Panc1 (cell line): ENCODE measurements around the gene RPL22L1. TPM values are rescaled to one million over a fixed set of nuclear protein-coding genes. Genes with fewer than 3 reads are reported as not detected.

ENCODE experiments used
- ATAC-seq: fragments of 200-7000 bp; cut with Tn5 transposase; 2 replicates; pipeline ENCODE4 v1.9.1; 2020; ENCODE audit warnings: mild to moderate bottlenecking, moderate library complexity
- BruUV-seq: library from RNA; stranded (reverse); fragments of 400-500 nt; replicated peaks from 2 replicates; lab custom pipeline; 2021; lab: Mats Ljungman, UMichigan
- CTCF ChIA-PET: fragments of 300-600 bp; sonication (Branson Sonifier 250); formaldehyde crosslinking; loops from one replicate; lab custom pipeline; 2022; ENCODE audit warnings: antibody characterized with exemption; lab: Charles Lee
- POLR2A ChIA-PET: fragments of 300-600 bp; sonication (Branson Sonifier 250); formaldehyde crosslinking; loops from one replicate; lab custom pipeline; 2022; ENCODE audit warnings: antibody characterized with exemption; lab: Charles Lee
- DNase-seq: peaks from one replicate; pipeline ENCODE4 v3.0.0-alpha.2; 2010; ENCODE audit warnings: low read depth, low spot score
- H3K27ac ChIP-seq: 2 replicates; pipeline ENCODE4 v1.5.1; 2011; ENCODE audit warnings: mild to moderate bottlenecking, low read length, inconsistent platforms
- H3K27me3 ChIP-seq: fragments of 200-500 bp; sonication (Bioruptor generic); 2 replicates; pipeline ENCODE4 v1.6.0; 2014; ENCODE audit warnings: low read length, inconsistent platforms; ENCODE audit not compliant: control insufficient read depth, insufficient read depth
- H3K36me3 ChIP-seq: fragments of 200-500 bp; sonication (Bioruptor generic); 2 replicates; pipeline ENCODE4 v1.5.1; 2014; ENCODE audit warnings: inconsistent platforms, mild to moderate bottlenecking, low read length, moderate library complexity; ENCODE audit not compliant: control insufficient read depth, insufficient read depth
- H3K4me1 ChIP-seq: 2 replicates; pipeline ENCODE4 v1.5.1; 2011; ENCODE audit warnings: inconsistent platforms, mild to moderate bottlenecking, low read length, moderate library complexity; ENCODE audit not compliant: control insufficient read depth, insufficient read depth
- H3K4me3 ChIP-seq, 2 experiments: 2 replicates each; pipeline ENCODE4 v1.5.1; 2011 to 2012; ENCODE audit warnings: low read depth in 2 of 2, low read length in 2 of 2, mild to moderate bottlenecking in 2 of 2, inconsistent platforms in 1 of 2, moderate library complexity in 1 of 2
- H3K9me3 ChIP-seq: fragments of 200-500 bp; sonication (Bioruptor generic); 2 replicates; pipeline ENCODE4 v1.5.1; 2014; ENCODE audit warnings: low read depth, mild to moderate bottlenecking, inconsistent platforms, low read length, moderate library complexity; ENCODE audit not compliant: control insufficient read depth, insufficient read depth
- CTCF ChIP-seq: fragments of 450-650 bp; IDR thresholded peaks from 2 replicates; pipeline ENCODE4 v1.5.1; 2017; ENCODE audit warnings: mild to moderate bottlenecking
- POLR2AphosphoS5 ChIP-seq: IDR thresholded peaks from 2 replicates; pipeline ENCODE4 v1.6.1; 2012; ENCODE audit warnings: mild to moderate bottlenecking, low read depth, low read length, moderate library complexity
- REST ChIP-seq, 2 experiments: IDR thresholded peaks; 2 replicates each; pipeline ENCODE4 v1.6.1; 2011 to 2012; ENCODE audit warnings: low read depth in 2 of 2, control low read depth in 1 of 2, low read length in 1 of 2, mild to moderate bottlenecking in 1 of 2, moderate library complexity in 1 of 2; ENCODE audit not compliant: insufficient read depth in 1 of 2
- SIN3A ChIP-seq: IDR thresholded peaks from 2 replicates; pipeline ENCODE4 v1.6.1; 2012; ENCODE audit warnings: low read depth, mild to moderate bottlenecking, low read length, moderate library complexity, borderline replicate concordance; ENCODE audit not compliant: insufficient read depth
- TCF7L2 ChIP-seq: IDR thresholded peaks from 2 replicates; pipeline ENCODE4 v1.6.1; 2011; ENCODE audit warnings: mild to moderate bottlenecking, low read depth, low read length, inconsistent platforms
- in situ Hi-C: cut with HindIII; loops from 2 replicates; pipeline ENCODE4 v1.10.0; 2016; ENCODE audit warnings: low sequenced_read_pairs, low pct_unique_long_range_greater_than_20kb
- intact Hi-C: fragments of 100-400 bp; cut with micrococcal nuclease; formaldehyde crosslinking; loops from one replicate; pipeline ENCODE4 v1.10.0; 2022; ENCODE audit not compliant: unreplicated experiment
- total RNA-seq: library from RNA; stranded (reverse); gene quantifications from one replicate; pipeline ENCODE4 v1.2.1, GENCODE V29; 2021; ENCODE audit not compliant: unreplicated experiment

The RPL22L1 gene
- total RNA-seq, 1 experiment from 2014 or later: 35.2 TPM

- no peak for ATAC-seq
- Histone ChIP-seq H3K4me3 (no peak overlapping the region), H3K36me3 (no peaks in the 10 kb centered on the region), H3K4me1 (no peaks in the 10 kb centered on the region), H3K9me3 (peaks cover 17% of the 10 kb centered on the region; the same call in 1 of the 2 replicates), H3K27me3 (no peaks in the 10 kb centered on the region), H3K27ac (no peak overlapping the region)
- ChIA-PET CTCF (no interaction called here), POLR2A (no interaction called here)
- intact Hi-C loops (no loop called here), in situ Hi-C loops (no loop called here)
- BruUV-seq: no TSS peak
- no peak for DNase-seq
- TF ChIP-seq CTCF (no peak), SIN3A (no peak), TCF7L2 (no peak), POLR2AphosphoS5 (no peak), REST (IDR thresholded peaks at IDR 0.05; ENCODE audit: insufficient read depth in 1 of 2, low read depth in 2 of 2, low read length in 1 of 2) (no peak)
Measured at GRCh38 chr3:170914690-170915089, 44.7 kb upstream of the RPL22L1 start.

- DNase-seq (no peak), ATAC-seq (no peak)
- Histone ChIP-seq H3K4me1 (no peaks in the 10 kb centered on the region), H3K36me3 (no peaks in the 10 kb centered on the region), H3K27ac (no peak overlapping the region), H3K27me3 (no peaks in the 10 kb centered on the region), H3K9me3 (peaks cover 17% of the 10 kb centered on the region; the same call in 1 of the 2 replicates), H3K4me3 (no peak overlapping the region)
- ChIA-PET POLR2A (no interaction called here), CTCF (no interaction called here)
- TF ChIP-seq SIN3A (no peak), CTCF (no peak), POLR2AphosphoS5 (no peak), TCF7L2 (no peak), REST (IDR thresholded peaks at IDR 0.05; ENCODE audit: insufficient read depth in 1 of 2, low read depth in 2 of 2, low read length in 1 of 2) (no peak)
- intact Hi-C loops (no loop called here), in situ Hi-C loops (no loop called here)
- BruUV-seq: no TSS peak
Measured at GRCh38 chr3:170914212-170914611, 44.2 kb upstream of the RPL22L1 start.
